NOMO-1 (cell line): ENCODE data around the gene VWC2L.

Source experiments
- DNase-seq, 2 experiments: peaks; one replicate each; lab custom pipeline; 2025; ENCODE audit not compliant: unreplicated experiment in 2 of 2; lab: John Stamatoyannopoulos, UW

VWC2L gene

DNA sequence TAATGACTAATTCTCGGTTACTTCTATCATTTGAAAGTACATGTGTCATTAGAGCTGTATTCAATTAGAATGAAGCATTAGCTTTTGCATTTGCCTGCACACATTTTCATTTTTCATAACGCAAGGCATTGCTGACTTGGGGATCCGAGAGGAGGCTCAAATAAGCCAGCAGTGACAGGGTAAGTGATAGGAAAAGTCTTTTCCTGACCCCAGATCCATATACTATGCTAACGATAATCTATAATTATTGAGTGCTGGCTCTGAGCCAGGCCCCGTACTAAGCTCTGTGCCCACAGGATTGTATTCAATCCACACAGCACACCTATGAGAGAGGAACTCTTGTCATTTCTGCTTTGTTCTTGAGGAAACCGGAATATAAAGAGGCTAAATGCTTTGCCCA is 168.2 kb downstream of the VWC2L start:
- no peak for DNase-seq

GRCh38 chr2:214587442-214587841 is 176.6 kb downstream of the VWC2L start:
- DNase-seq, result no peak

DNA sequence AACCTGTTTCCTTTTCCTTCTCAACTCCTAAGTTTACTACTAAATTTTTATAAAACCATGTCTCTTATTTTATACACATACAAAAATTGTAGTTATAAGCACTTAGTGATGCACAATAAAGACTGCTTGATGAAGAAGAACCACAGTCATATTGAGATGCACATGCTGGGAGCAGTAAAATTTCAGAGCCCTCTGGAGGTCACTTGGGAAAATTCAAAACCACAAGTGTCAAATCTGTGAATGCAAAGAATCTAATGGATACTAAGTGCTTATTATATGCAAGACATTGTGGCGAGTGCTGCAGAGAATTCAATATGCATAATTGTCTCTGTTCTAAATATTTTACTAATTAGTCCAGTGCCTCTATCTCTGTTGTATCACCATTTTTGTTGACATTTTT is 180.5 kb downstream of the VWC2L start:
- DNase-seq, result no peak

DNA sequence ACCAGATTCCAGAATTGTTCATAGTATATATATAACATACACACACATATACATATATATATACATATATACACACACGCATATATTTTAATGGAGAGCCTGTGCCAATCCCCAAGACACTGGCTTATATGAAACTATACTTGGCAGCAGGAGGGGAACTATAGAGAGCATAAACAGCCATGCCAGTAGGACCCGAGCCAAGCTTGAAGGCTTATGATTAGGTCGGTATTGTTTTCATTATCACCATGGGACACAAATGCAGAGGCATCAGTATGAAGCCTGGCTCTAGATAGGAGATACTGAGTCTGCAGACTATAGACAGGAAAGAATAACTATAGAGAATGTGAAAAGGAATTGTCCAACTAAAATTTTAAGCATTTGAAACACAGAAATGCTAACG is 181.2 kb downstream of the VWC2L start:
- DNase-seq, result no peak

- no peak for DNase-seq
Observed at GRCh38 chr2:214593727-214594126, 182.9 kb downstream of the VWC2L start.

- DNase-seq, result no peak
Observed at GRCh38 chr2:214601852-214602633, 191.2 kb downstream of the VWC2L start.

- no peak for DNase-seq
Observed at GRCh38 chr2:214604861-214605260, 194.0 kb downstream of the VWC2L start.

- DNase-seq, result no peak
Observed at GRCh38 chr2:214607051-214607450, 196.2 kb downstream of the VWC2L start.

GRCh38 chr2:214611015-214611414 is 200.2 kb downstream of the VWC2L start:
- no peak for DNase-seq

DNA sequence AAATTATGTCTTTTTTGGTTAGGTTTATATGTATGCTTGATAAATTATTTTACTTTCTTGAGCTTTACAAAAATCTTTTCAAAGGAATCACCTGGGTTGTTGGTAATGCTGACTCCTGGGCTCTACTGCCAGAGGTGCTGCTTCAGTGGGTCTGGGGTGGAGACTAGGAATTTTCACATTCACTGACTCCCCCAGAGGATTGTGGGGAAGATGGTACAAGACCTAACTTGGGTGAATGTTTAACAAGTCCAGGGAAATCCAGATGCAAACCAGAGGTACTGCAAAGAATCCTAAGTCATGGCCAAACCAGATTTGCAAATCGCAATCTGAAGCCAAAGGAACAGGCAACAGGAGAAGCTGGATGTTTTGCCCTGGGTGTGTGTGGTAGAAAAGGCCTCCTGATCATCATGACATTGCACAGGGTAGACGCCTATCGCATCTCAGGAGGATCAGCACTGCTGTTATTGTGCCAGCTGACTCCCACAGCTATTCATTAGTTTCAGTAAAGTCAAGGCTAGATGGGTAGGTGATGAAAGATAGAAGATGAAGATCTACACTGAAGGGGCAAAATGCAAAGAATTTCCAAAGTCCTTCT is 213.4 kb downstream of the VWC2L start:
- DNase-seq, result no peak

GRCh38 chr2:214628091-214628490 is 217.2 kb downstream of the VWC2L start:
- DNase-seq, result no peak
